ENCODE results near the gene DPYD.

Gene DPYD

DNA sequence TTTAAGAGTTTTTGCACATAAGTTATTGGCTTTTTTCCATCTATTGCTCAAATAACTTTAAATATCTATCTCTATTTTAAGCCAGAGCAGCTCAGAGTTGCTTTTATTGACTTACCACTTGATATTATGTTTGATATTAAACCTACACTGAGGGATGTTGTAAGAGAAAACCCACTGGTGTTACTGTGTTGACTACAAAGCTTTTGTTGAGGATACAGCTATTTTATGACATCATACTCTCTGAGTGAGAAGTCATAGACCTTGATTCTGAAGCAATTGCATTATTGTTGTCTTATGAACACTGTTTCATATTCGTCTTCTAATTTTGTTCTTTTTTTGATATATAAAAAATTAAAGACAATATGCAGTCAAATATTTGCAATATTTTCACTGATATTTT, 638.9 kb downstream of the DPYD start:
- Mint-ChIP-seq H3K27me3 (ENCODE audit: low read depth) (no peaks in the 10 kb centered on the region), H3K36me3 (ENCODE audit: low read depth) (peaks cover 7% of the 10 kb centered on the region), H3K27ac (no peak overlapping the region), H3K4me3 (no peak overlapping the region), H3K9me3 (peaks cover 10% of the 10 kb centered on the region), H3K4me1 (ENCODE audit: low read depth) (no peaks in the 10 kb centered on the region)
- no peak for DNase-seq (ENCODE audit: low spot score)

DNA sequence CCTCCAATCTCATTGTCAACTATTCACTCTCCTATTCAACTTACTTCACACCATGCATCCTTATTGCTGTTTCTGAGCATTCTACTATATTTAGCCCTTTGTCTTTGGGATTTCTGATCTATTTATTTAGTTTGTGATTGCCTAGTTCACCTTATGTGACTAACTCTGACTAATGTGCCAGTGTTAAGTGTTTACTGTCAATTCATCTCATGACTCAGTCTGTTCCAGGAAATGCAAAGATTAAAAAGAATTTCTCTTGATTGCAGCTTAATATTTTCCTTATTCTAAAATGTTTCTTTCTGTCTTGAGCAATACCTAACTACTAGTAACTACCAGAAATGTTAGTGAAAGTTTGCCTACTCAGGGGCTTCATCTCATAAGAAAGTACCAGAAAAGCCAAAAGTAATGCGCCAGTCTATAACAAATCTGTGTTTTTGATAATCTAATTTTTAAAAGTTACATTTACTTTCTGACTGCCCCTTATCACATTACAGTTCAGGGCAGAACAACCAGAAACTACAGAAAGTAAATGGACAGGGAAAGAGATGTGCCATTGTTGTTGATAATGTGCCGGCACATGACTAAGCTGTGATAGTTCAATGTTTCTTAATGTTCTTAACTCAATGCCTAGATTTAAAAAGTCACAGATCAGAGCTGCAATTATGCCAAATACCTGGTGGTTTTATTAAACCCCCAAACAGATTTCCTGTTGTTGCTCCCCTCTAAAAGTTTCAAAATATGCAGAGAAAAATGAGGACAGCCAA, 642.8 kb downstream of the DPYD start:
- Mint-ChIP-seq H3K9me3 (peaks cover 14% of the 10 kb centered on the region), H3K4me3 (no peak overlapping the region)

DNA sequence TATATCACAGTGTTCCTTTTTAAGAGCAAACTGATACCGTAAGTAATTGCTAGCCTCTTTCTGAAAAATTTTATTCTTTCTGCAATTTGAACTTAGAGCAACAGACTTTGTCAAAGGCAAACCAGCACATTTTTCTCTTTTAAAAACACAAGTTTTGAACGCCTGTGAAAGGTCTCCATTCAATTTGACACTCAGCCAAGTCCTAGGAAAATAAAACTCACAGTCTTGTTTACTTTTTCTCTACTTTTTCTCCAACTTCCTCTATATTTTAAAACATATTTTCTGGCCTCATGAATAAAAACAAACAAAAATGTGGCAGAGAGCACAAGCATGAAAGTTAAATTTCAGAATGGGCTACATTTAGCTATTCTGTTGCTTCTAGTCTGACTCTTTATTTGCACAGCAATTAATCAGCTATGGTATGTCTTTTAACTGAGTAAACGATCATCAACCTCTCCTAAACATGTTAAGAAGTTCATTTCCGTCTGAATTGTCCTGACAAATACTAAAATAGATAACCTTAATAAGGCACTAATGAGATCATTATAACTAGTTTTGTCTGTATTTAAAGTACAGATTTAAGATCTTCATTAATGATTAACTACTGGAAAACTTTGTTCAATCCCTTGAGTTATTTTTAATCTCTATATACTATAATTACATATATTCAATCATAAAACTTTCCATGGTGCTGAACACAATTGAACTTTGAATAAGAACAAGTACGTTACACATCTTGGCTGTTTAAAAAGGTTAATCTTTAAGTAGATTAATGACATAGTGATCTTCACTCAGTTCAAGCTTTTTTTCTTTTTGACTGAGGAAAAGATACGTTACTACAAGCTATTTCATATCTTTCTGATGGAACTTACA, 648.7 kb downstream of the DPYD start:
- H3K4me3 Mint-ChIP-seq = no peak overlapping the region
- H3K9me3 Mint-ChIP-seq = peaks cover 9% of the 10 kb centered on the region
- no peak overlapping the region for H3K27ac Mint-ChIP-seq
- H3K4me1 Mint-ChIP-seq (ENCODE audit: low read depth) = no peaks in the 10 kb centered on the region
- H3K27me3 Mint-ChIP-seq (ENCODE audit: low read depth) = no peaks in the 10 kb centered on the region
- H3K36me3 Mint-ChIP-seq (ENCODE audit: low read depth) = peaks cover 2% of the 10 kb centered on the region
- no peak for DNase-seq (ENCODE audit: low spot score)

More for the DNA sequence above, 642.8 kb downstream of the DPYD start:
- no peak for DNase-seq (ENCODE audit: low spot score)
- no peak overlapping the region for H3K27ac Mint-ChIP-seq
- H3K27me3 Mint-ChIP-seq (ENCODE audit: low read depth) = no peaks in the 10 kb centered on the region
- H3K36me3 Mint-ChIP-seq (ENCODE audit: low read depth) = peaks cover 7% of the 10 kb centered on the region
- H3K4me1 Mint-ChIP-seq (ENCODE audit: low read depth) = no peaks in the 10 kb centered on the region

DNA sequence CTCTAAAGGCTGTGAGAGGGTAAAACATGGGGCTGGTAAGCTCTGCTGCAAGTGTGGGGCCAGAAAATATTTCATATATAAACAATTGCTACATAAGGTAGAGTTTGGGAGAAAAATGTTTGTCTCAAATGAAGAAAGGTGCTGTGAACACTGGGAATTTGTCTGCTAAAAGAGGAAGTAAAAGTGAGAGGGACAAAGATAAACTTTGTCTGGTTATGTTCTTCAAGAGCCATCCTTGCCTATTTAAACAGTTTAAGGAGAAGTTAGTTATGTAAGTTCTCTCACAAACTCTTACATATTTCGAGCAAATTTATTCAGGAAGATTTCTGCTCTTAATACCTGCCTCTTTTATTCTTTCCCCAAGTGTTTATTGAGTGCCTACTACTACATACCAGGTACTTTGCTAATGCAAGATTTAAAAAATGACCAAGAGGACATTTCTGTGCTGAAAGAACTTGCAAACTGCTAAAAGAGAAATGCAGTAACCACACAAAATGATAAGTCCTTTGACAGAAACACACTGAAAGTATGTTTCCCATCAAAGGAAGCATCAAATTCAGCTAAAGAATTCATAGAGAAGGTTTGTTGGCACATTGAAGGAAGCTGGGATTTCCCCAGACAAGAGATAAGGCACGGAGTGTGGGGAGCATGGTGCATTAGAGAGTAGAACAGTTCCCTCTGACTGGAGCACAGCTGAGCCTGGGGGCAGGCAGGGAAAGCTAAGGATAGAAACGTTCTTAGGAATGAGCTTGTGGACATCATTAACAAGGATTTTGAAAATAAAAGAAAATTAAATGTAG, 650.1 kb downstream of the DPYD start:
- Mint-ChIP-seq H3K27ac (no peak overlapping the region), H3K27me3 (ENCODE audit: low read depth) (no peaks in the 10 kb centered on the region), H3K9me3 (peaks cover 1% of the 10 kb centered on the region)

GRCh38 chr1:97265630-97266029, 655.2 kb downstream of the DPYD start:
- DNase-seq (ENCODE audit: low spot score) = no peak
- H3K27ac Mint-ChIP-seq = no peak overlapping the region
- no peaks in the 10 kb centered on the region for H3K9me3 Mint-ChIP-seq
- no peaks in the 10 kb centered on the region for H3K27me3 Mint-ChIP-seq (ENCODE audit: low read depth)
- H3K4me1 Mint-ChIP-seq (ENCODE audit: low read depth) = no peaks in the 10 kb centered on the region
- peaks cover 2% of the 10 kb centered on the region for H3K36me3 Mint-ChIP-seq (ENCODE audit: low read depth)
- H3K4me3 Mint-ChIP-seq = no peak overlapping the region

More for the DNA sequence above, 650.1 kb downstream of the DPYD start:
- no peak for DNase-seq (ENCODE audit: low spot score)
- Mint-ChIP-seq H3K36me3 (ENCODE audit: low read depth) (peaks cover 2% of the 10 kb centered on the region), H3K4me3 (no peak overlapping the region), H3K4me1 (ENCODE audit: low read depth) (no peaks in the 10 kb centered on the region)

GRCh38 chr1:97262842-97263241, 658.0 kb downstream of the DPYD start:
- H3K27me3 Mint-ChIP-seq (ENCODE audit: low read depth) = no peaks in the 10 kb centered on the region
- no peak for DNase-seq (ENCODE audit: low spot score)

GRCh38 chr1:97258597-97258996, 662.2 kb downstream of the DPYD start:
- DNase-seq (ENCODE audit: low spot score) = no peak
- H3K27me3 Mint-ChIP-seq (ENCODE audit: low read depth) = no peaks in the 10 kb centered on the region
- no peak overlapping the region for H3K4me3 Mint-ChIP-seq
- no peaks in the 10 kb centered on the region for H3K4me1 Mint-ChIP-seq (ENCODE audit: low read depth)
- H3K27ac Mint-ChIP-seq = no peak overlapping the region
- no peaks in the 10 kb centered on the region for H3K9me3 Mint-ChIP-seq
- no peaks in the 10 kb centered on the region for H3K36me3 Mint-ChIP-seq (ENCODE audit: low read depth)

More at GRCh38 chr1:97262842-97263241, 658.0 kb downstream of the DPYD start:
- H3K4me3 Mint-ChIP-seq = no peak overlapping the region
- no peak overlapping the region for H3K27ac Mint-ChIP-seq
- H3K4me1 Mint-ChIP-seq (ENCODE audit: low read depth) = no peaks in the 10 kb centered on the region
- peaks cover 2% of the 10 kb centered on the region for H3K36me3 Mint-ChIP-seq (ENCODE audit: low read depth)
- no peaks in the 10 kb centered on the region for H3K9me3 Mint-ChIP-seq

GRCh38 chr1:97254731-97255463, 665.9 kb downstream of the DPYD start:
- no peaks in the 10 kb centered on the region for H3K9me3 Mint-ChIP-seq
- DNase-seq (ENCODE audit: low spot score) = no peak

DNA sequence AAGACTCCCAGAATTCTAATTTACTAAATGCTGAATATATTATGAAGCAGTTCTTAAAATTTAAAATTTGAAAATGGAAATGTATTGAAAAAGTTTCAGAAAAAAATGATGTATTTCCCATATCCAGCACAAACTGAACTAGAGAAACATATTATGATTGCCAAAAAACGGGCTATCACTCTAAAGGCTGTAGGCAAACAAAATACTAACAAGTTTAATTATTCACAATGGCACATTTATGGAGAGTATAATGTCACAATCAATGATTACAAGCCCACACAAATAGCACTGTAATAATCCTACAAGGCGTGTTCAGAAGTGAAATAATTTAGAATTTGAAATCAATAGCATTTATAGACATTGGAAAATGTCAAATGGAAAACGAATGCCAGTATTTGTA, 667.9 kb downstream of the DPYD start:
- DNase-seq (ENCODE audit: low spot score) = no peak
- H3K36me3 Mint-ChIP-seq (ENCODE audit: low read depth) = no peaks in the 10 kb centered on the region
- no peak overlapping the region for H3K4me3 Mint-ChIP-seq
- H3K9me3 Mint-ChIP-seq = no peaks in the 10 kb centered on the region
- H3K4me1 Mint-ChIP-seq (ENCODE audit: low read depth) = no peaks in the 10 kb centered on the region
- no peaks in the 10 kb centered on the region for H3K27me3 Mint-ChIP-seq (ENCODE audit: low read depth)
- H3K27ac Mint-ChIP-seq = no peak overlapping the region

More at GRCh38 chr1:97254731-97255463, 665.9 kb downstream of the DPYD start:
- Mint-ChIP-seq H3K4me1 (ENCODE audit: low read depth) (no peaks in the 10 kb centered on the region), H3K36me3 (ENCODE audit: low read depth) (no peaks in the 10 kb centered on the region), H3K27me3 (ENCODE audit: low read depth) (no peaks in the 10 kb centered on the region), H3K4me3 (no peak overlapping the region), H3K27ac (no peak overlapping the region)

GRCh38 chr1:97252076-97252475, 668.8 kb downstream of the DPYD start:
- H3K27me3 Mint-ChIP-seq (ENCODE audit: low read depth) = no peaks in the 10 kb centered on the region
- H3K4me1 Mint-ChIP-seq (ENCODE audit: low read depth) = no peaks in the 10 kb centered on the region
- DNase-seq (ENCODE audit: low spot score) = no peak
- H3K36me3 Mint-ChIP-seq (ENCODE audit: low read depth) = no peaks in the 10 kb centered on the region
- no peak overlapping the region for H3K27ac Mint-ChIP-seq
- no peak overlapping the region for H3K4me3 Mint-ChIP-seq
- H3K9me3 Mint-ChIP-seq = no peaks in the 10 kb centered on the region

- DNase-seq (ENCODE audit: low spot score) = no peak
- Mint-ChIP-seq H3K27me3 (ENCODE audit: low read depth) (no peaks in the 10 kb centered on the region), H3K9me3 (no peaks in the 10 kb centered on the region), H3K36me3 (ENCODE audit: low read depth) (no peaks in the 10 kb centered on the region), H3K27ac (no peak overlapping the region), H3K4me3 (no peak overlapping the region), H3K4me1 (ENCODE audit: low read depth) (no peaks in the 10 kb centered on the region)
These were observed 673.6 kb downstream of the DPYD start for GRCh38 chr1:97247196-97247595.

DNA sequence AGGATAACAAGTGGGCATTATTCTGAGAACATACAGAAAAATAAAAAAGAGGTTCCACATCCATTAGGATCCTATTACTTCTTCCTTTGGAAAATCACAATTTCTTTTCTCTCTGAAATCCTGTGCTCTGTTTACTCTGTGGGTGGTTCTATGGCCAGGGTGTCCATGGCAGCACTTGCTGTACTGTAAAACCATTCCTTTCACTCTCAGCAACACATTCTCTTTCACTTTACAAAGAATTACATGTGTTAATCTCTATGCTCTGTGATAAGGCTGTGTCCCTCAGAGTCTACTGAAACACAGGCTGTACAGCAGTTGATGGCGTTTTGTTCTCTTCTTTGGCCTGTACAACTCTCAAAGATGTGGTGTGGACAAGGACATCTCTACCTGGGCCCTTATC, 675.2 kb downstream of the DPYD start:
- Mint-ChIP-seq H3K27me3 (ENCODE audit: low read depth) (no peaks in the 10 kb centered on the region), H3K9me3 (no peaks in the 10 kb centered on the region), H3K4me3 (no peak overlapping the region), H3K27ac (no peak overlapping the region), H3K36me3 (ENCODE audit: low read depth) (no peaks in the 10 kb centered on the region), H3K4me1 (ENCODE audit: low read depth) (no peaks in the 10 kb centered on the region)
- no peak for DNase-seq (ENCODE audit: low spot score)

- H3K27ac Mint-ChIP-seq = no peak overlapping the region
- H3K27me3 Mint-ChIP-seq (ENCODE audit: low read depth) = no peaks in the 10 kb centered on the region
- H3K9me3 Mint-ChIP-seq = no peaks in the 10 kb centered on the region
- H3K36me3 Mint-ChIP-seq (ENCODE audit: low read depth) = no peaks in the 10 kb centered on the region
- H3K4me1 Mint-ChIP-seq (ENCODE audit: low read depth) = no peaks in the 10 kb centered on the region
- H3K4me3 Mint-ChIP-seq = no peak overlapping the region
- no peak for DNase-seq (ENCODE audit: low spot score)
These were observed 675.8 kb downstream of the DPYD start for GRCh38 chr1:97245026-97245425.

All from T-helper 2 cell treated with Interferon-gamma antibody and Interleukin-4, amounts not matched to agents 5 μg/mL and 100 μg/mL, for 36 hours (primary cell).